ENCODE measurements around the gene IGFL2. TPM values are rescaled to one million over a fixed set of nuclear protein-coding genes. Genes with fewer than 3 reads are reported as not detected.

The IGFL2 gene
- total and polyA plus RNA-seq, 2 experiments from 2014 or later = not detected

GRCh38 chr19:46111376-46111775, 36.7 kb upstream of the IGFL2 start:
- no peaks in the 10 kb centered on the region for H3K36me3 Mint-ChIP-seq (ENCODE audit: low read depth)
- no peak overlapping the region for H3K27ac Mint-ChIP-seq
- no peaks in the 10 kb centered on the region for H3K9me2 ChIP-seq (ENCODE audit: insufficient read depth)
- TF ChIP-seq CTCF (conservative IDR thresholded peaks at IDR 0.05; ENCODE audit: low read depth in 2 of 2) = no peak
- no peak for TF ChIP-seq ZNF462 (CRISPR knock-in tag; IDR thresholded peaks at IDR 0.05)
- no peaks in the 10 kb centered on the region for H3K27me3 Mint-ChIP-seq (ENCODE audit: insufficient read depth, low read depth, poor library complexity)
- DNase-seq (ENCODE audit: low spot score) (no peak), ATAC-seq (no peak)
- H3K4me1 ChIP-seq (ENCODE audit: insufficient read depth) = no peaks in the 10 kb centered on the region
- no peaks in the 10 kb centered on the region; the same call in 2 of the 3 replicates for H3K9me3 Mint-ChIP-seq
- no peaks in the 10 kb centered on the region for H3K79me2 ChIP-seq (replicated peaks; ENCODE audit: insufficient read depth)
- H3K4me2 ChIP-seq = no peak overlapping the region
- no peaks in the 10 kb centered on the region for H3F3A ChIP-seq (replicated peaks; ENCODE audit: low read depth)
- no peaks in the 10 kb centered on the region for H4K20me1 ChIP-seq (replicated peaks; ENCODE audit: insufficient read depth)
- no peak overlapping the region for H2AFZ ChIP-seq
- H3K4me3 Mint-ChIP-seq = no peak overlapping the region
- H3K4me3 ChIP-seq = no peak overlapping the region
- H3K27ac ChIP-seq (ENCODE audit: low read depth) = no peak overlapping the region
- peaks cover 9% of the 10 kb centered on the region for H3K4me1 Mint-ChIP-seq
- no peaks in the 10 kb centered on the region for H3K36me3 ChIP-seq (ENCODE audit: insufficient read depth)
- H3K27me3 ChIP-seq (ENCODE audit: insufficient read depth) = no peaks in the 10 kb centered on the region

- no peak overlapping the region for H3K27ac Mint-ChIP-seq
Observed at GRCh38 chr19:46112527-46112926, 35.5 kb upstream of the IGFL2 start.

More at GRCh38 chr19:46112527-46112926, 35.5 kb upstream of the IGFL2 start:
- no peak for DNase-seq (ENCODE audit: low spot score)
- Mint-ChIP-seq H3K36me3 (ENCODE audit: low read depth) (no peaks in the 10 kb centered on the region), H3K4me3 (no peak overlapping the region), H3K4me1 (peaks cover 9% of the 10 kb centered on the region), H3K27me3 (ENCODE audit: insufficient read depth, low read depth, poor library complexity) (no peaks in the 10 kb centered on the region), H3K9me3 (no peaks in the 10 kb centered on the region; the same call in 2 of the 3 replicates)
- no peak overlapping the region for H3K4me3 ChIP-seq
- no peaks in the 10 kb centered on the region for H4K20me1 ChIP-seq (replicated peaks; ENCODE audit: insufficient read depth)
- H3K36me3 ChIP-seq (ENCODE audit: insufficient read depth) = no peaks in the 10 kb centered on the region
- H3K27me3 ChIP-seq (ENCODE audit: insufficient read depth) = no peaks in the 10 kb centered on the region
- no peak overlapping the region for H3K27ac ChIP-seq (ENCODE audit: low read depth)
- H2AFZ ChIP-seq = no peak overlapping the region
- no peak for ATAC-seq
- no peaks in the 10 kb centered on the region for H3F3A ChIP-seq (replicated peaks; ENCODE audit: low read depth)
- no peaks in the 10 kb centered on the region for H3K4me1 ChIP-seq (ENCODE audit: insufficient read depth)
- no peaks in the 10 kb centered on the region for H3K9me2 ChIP-seq (ENCODE audit: insufficient read depth)
- H3K4me2 ChIP-seq = no peak overlapping the region
- no peak for TF ChIP-seq ZNF331 (CRISPR knock-in tag; IDR thresholded peaks at IDR 0.05; ENCODE audit: low read depth)
- TF ChIP-seq EZH2phosphoT487 (IDR thresholded peaks at IDR 0.05; ENCODE audit: unreplicated experiment) = no peak
- TF ChIP-seq REST (IDR thresholded peaks at IDR 0.05; ENCODE audit: unreplicated experiment) = no peak
- no peak for TF ChIP-seq STAT1 (IDR thresholded peaks at IDR 0.05; ENCODE audit: unreplicated experiment)
- no peak for TF ChIP-seq NANOG (IDR thresholded peaks at IDR 0.05; ENCODE audit: borderline replicate concordance)
- H3K79me2 ChIP-seq (replicated peaks; ENCODE audit: insufficient read depth) = no peaks in the 10 kb centered on the region
